GM03348 (cell line): ENCODE results near the gene ERGIC3.

ENCODE experiments used
- DNase-seq: peaks from one replicate; pipeline ENCODE4 v3.0.0; 2012; ENCODE audit warnings: low spot score

ERGIC3 gene

DNA sequence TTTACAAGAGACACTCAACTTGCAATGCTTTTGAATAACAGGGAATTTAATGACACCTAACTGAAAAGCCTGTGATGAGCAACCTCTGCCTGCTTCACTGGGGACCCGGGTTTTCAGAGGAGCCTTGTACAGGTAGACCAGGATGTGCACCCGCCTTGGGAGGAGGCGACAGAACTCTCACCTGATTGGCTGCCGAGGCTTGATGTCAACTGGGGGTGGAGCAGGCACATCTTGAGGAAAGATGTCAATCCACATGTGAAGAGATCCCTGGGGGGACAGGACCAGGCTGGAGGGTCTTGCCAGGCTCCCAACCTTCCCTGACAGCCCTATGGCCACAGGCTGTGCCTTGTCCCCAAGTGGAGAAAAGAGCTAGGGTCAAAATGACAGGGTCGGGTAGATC is 19.8 kb downstream of the ERGIC3 start:
- DNase-seq = no peak

DNA sequence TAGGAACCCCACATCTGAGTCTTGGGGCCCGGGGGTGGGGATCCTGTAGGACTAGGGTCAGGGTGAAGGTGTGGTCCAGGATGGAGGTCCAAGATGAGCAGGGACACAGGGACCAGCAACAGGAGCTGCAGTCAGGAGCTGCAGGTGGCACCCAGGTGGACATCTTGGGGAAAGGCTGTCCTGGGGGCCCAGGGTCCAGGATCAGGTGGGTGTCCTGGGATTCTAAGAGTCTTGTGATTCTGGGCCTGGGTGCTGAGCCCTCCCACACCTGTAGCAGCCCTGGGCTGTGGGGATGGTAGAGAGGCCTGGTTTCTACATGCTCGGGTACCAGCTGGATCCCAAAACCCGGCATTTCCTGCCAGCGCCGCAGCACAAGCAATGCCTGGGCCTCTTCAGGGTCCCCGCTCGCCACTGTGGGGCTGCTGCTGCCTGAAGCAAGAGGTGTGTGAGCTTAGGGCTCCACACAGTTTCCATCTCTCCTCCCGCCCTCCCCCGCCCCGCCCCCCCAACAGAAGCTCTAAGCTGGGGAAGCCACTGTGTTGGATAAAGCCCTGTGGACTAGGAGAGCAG is 20.7 kb downstream of the ERGIC3 start:
- no peak for DNase-seq

DNA sequence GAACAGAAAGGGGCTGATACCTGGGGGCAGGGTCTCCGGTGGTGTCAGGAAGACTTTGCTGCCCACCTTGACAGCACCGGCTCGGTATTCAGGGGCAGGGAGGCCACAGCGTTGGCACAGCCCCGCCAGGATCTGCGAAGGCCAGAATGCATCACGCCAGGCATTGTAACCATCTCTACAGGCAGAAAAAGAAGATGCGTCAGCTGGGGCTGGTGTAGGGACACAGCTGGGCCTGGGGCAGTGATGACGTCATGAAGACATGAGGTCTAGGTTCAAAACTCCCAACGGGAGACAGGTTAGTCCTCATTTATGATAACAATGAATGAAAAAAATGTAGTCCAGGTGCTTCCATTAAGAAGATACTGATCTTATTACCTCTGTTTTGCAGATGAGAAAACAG is 22.0 kb downstream of the ERGIC3 start:
- no peak for DNase-seq

DNA sequence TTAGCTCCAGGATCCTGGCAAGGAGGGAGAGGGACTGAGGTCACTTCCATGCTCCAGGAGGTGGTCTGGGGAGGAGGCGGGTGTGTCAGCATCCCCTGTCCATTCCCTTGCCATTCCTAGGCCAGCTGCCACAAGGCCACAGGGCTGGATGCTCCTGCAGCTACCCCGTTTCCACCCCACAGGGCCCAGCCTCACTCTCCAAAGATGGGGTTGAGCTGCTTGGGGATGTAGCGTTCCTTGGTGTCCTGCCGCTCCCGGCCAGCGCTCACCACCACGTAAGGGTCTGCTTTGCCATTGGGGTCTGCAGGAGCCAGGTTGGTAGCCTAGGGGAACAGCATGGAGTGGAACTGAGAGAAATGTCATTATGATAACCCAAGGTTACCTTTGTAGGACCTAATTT is 23.0 kb downstream of the ERGIC3 start:
- no peak for DNase-seq

DNA sequence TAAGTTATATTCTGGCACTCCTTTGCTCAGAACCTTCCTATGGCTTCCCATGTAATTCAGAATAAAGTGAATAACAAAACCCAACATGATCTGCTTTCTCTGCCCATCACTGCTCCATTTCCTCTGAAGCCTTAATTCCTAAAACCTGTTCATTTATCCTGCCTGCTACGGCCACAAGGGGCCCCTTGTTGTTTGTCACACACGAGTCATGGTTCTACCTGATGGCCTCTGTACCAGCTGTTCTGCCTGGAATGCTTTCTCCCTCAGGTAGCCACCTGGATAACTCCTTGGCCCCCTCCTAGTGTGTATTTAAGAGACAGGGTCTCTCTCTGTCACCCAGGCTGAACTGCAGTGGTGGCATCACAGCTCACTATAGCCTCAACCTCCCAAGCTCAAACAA is 26.8 kb downstream of the ERGIC3 start:
- no peak for DNase-seq

DNA sequence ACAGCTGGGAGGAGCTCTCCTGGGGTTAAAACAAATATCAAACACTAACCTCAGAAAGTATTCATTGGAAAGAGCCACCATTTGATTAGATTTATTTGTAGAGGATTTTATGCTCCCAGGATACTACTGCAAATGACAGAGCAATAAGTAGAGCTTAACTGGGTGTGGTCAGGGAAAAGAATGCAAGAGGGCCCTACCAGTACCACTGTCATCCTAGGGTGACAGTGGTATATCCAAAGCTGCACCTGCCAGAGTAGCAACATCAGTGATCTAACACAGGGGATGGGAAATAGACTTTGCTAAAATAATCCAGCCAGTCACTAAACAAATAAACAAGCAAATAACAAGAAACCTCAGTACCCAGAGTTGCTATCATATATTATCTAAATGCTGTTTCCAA is 29.7 kb downstream of the ERGIC3 start:
- no peak for DNase-seq

DNA sequence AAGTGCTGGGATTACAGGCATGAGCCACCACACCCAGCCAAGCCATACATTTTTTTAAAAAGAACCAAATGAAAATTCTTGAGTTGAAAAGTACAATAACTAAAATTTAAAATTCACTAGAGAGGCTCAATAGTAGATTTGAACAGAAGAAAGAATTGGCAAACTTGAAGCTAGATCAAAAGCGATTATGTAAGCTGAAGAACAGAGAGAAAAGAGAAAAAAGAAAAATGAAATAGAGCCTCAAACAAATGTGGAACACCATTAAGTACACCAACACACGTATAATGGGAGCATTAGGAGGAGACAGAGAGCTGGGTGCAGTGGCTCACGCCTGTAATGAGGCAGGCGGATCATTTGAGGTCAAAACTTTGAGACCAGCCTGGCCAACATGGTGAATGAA is 31.0 kb downstream of the ERGIC3 start:
- no peak for DNase-seq

DNA sequence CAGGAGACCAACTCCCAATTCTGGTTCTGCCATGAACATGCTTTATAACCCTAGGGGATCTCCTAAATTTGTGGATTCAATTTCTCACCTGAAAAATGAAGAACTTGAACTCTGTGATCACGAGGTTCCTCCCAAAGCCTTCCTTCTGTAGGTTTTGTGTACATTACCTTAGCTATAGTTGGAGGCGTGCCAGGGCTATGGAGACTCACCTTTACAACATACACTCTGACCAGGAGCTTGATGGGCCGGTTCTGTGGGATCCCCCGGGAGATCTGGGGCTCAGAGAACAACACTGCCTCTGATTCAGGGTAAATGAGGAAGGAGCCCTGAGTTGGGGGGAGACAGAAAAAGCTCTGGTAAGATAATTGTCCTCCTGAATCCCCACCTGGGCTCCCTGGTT is 34.1 kb downstream of the ERGIC3 start:
- no peak for DNase-seq

DNA sequence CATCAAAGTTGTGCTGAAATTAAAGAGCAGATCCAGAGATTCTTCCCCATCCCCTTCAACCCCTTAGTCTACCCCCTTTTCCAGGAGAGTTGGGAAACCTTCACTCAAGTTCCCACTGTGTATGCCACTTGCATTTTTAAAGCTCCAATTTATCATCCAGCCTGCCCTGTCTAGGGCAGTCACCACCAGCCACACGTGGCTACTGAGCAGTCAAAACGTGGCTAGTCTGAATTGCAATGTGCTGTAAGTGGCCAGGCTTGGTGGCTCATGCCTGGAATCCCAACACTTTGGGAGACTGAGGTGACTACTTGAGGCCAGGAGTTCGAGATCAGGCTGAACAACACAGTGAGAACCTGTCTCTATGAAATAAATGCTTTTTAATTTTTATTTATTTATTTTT is 34.9 kb downstream of the ERGIC3 start:
- DNase-seq = no peak

DNA sequence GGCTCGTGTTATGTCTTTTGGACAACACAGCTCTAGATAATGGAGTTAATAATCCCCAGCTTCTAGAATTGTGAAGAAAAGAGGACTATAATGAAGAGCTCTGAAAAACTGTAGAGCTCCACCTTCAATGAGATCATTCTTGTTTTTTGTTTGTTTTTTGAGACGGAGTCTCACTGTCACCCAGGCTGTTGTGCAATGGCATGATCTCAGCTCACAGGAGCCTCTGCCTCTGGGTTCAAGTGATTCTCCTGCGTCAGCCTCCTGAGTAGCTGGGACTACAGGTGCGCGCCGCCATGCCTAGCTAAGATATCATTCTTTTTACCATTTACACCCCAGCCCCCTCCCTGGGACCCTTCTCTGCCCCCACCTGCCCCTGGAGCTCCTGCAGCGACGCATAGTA is 36.6 kb downstream of the ERGIC3 start:
- DNase-seq = no peak

DNA sequence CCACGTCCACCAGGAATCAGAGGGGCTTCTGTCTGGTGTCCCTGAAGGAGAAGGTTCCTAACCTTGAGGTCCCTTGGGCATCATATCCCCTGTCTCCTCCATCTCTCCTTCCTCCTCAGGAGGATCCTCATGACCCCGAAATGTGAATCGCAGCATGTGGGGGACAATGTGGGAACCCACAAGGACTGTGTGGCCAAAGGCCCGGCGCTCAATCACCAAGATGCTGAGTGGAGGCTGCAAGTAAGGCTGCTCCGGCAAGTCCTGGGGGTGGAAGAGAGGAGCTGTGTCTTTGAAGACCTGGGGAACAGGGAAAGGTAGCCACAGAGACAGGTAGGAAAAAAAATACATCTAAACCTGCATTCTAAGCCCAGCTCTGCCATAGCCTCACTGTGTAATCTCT is 37.3 kb downstream of the ERGIC3 start:
- no peak for DNase-seq

DNA sequence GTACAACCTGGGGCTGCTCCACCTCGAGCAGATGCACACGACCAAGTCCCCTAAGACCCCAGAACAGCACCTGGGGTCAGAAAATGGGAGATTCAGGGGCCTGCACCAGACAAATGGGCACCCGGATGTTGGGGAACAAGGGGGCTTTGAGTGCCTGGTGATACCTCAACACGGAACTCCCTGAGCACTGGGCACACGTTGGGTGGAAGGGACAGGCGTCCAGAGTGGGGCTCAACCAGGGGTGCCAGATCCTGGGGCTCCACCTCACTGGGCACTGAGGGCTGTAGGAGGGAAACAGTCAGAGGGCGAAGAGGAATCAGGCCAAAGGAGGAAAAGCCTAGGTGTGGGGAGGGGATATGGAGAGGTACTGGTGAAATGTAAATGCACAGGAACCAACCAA is 40.3 kb downstream of the ERGIC3 start:
- DNase-seq = no peak

DNA sequence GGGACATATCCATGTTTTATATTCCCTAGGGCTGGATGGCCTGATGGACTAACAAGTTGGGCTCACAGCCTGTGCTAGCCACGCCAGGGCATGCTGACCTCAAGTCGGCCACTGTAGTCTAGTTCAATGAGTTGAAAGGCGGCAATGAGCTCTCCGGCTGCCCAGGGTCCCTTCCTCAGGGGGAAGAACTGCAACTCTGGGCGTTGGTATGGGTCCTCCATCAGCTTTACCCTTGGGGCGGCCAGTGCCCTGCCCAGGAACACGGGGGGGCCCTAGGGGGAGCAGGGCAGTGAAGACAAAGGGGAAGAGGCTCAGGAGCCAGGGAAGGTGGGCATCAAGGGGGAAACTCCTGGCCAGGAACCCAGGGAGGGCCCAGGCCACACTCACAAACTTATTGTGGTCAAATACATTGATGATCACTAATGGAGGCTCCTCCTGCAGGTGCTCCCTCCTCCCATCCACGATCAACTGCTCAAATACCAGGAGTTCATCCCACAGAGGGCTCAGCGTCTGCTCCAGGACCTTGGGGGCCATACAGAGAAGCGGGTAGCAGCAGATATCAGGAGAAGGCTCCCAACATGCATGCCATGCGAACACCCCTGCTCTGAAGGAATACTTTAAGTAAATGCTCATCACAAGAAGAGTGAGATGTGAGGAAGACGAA is 41.0 kb downstream of the ERGIC3 start:
- DNase-seq = no peak

DNA sequence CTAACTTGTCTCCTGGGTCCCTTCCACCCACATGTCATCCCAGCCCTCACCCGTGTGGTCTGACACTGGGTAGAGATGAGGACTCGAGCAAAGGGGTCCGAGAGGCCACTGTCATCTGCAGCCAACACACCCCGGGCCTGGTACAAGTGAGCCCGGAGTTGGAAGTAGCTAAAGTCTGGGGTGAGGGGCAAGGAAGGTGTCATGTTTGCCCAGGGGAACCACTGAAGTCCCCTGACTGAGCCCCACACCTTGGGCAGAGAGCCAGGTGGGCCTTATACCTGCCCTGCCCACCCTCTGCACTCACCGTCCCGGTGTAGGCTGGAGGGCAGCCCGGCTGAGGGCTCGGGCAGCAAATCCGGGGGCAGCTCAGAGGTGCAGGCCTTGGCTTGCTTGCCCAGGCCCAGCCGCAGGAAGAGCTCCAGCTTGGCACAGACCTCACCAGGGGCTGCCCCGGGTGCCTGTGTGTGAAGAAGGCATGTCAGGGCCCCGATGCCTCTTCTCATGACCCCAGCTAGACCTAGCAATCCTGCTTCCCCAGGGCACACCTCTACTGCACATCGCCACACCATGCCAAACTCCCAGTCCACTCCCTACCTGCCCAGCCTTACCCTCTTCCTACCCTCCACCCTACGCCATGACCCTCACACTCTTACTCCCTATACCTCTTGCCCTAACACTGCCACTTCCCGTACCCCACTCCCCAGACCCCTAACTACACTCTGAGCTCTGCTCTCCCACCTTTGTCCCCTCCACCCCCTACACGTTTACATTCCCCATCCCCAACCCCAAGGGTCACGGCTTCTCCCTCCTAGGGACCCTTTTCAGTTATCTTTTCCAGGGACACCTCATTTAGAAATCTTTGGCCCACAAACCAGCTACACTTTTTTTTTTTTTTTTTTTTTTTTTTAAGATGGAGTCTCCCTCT is 42.0 kb downstream of the ERGIC3 start:
- no peak for DNase-seq

DNA sequence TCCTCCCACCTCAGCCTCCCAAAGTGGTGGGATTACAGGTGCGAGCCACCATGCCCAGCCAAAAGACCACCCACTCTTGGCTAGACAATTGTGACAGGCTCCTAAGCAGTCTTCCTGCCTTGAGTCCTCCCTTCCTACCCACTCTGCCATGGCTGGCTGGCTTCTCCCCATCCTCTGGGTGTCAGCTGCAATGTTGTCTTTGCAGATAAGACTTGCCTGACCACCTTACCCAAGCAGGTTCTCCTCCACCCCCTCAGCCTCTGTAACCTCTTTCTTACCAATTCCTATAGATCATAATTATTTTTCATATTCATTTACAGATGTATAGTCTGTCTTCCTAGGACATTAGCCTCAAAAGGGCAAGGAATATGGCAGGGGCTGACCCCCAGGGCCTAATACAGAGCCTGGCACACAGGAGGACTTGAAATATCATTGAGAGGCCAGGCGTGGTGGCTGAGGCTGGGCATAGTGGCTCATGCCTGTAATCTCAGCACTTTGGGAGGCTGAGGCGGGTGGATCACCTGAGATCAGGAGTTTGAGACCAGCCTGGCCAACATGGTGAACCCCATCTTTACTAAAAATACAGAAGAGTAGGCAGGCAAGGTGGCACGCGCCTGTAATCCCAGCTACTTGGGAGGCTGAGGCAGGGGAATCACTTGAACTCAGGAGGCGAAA is 45.0 kb downstream of the ERGIC3 start:
- peak; percentile 1 for DNase-seq

DNA sequence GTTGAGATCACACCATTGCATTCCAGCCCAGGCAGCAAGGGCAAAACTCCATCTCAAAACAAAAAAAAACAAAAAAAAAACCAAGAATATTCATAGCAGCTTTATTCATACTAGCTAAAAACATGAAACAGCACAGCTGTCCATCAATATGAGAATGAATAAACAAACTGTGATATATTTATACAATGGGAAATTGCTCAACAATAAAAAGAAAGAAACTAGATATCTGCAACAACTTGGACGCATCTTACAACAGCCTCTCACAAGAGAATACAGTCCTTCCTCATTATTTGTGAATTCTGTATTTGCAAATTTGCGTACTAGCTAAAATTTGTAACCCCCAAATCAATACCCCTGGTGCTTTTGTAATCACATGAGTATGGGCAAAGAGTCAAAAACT is 45.6 kb downstream of the ERGIC3 start:
- no peak for DNase-seq

DNA sequence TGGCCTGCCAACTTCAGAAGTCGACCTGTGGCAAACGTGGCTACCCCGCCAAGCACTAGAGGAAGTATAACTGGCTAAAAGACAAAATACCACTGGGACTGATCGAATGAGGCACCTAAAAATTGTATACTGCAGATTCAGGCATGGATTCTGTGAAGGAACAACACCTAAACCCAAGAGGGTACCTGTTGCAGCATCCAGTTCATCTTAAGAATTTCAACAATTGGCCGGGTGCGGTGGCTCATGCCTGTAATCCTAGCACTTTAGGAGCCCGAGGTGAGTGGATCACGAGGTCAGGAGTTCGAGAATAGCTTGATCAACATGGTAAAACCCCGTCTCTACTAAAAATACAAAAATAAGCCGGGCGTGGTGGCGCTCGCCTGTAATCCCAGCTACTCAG is 46.5 kb downstream of the ERGIC3 start:
- DNase-seq = no peak

DNA sequence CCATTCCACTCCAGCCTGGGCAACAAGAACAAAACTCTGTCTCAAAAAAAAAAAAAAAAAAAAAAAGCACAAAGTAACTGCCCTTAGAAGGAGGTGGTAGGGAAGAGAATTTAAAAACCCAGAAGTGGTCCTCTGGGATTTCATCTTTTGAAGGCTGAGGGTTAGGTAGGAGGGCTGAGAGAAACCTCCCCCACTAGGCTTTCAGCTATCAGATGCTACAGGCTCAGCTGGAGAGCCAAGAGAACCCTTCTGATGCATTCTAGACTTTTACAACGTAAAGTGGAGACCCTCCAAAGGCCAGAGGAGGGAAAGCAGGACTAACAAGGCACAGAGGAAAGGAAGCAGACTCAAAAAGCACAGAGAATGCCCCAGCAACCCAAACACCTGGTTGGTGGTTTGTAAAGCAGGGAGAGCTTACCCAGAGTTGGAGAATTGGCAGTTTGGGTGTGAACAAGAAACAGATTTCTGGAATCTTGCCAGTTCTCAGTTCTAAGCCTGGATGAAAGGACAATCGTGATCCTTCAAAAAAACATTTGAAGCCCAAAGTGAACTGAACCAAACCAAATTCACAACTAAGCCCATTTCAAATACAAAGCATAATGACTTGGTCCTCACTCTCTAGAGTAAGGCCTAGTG is 50.6 kb downstream of the ERGIC3 start:
- DNase-seq = no peak

DNA sequence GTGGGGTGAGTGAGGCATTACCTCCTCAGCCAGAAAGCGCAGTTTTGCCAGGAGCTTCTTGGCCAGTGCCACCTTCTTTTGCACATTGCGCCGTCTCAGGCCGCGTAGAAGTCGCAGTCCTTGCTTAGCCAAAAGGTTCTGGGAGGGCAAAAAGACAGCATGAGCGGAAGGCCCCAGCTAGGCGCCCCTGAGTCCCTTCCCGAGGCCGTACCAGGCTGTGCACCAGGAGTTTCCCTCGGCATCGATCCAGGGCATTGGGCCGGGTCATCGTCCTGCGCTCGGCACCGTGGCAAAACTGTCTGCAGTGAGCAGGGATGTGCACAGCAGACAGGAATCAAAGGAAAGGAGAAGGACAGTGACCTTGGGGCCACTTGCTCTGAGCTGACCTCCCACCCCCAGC is 53.6 kb downstream of the ERGIC3 start:
- no peak for DNase-seq

DNA sequence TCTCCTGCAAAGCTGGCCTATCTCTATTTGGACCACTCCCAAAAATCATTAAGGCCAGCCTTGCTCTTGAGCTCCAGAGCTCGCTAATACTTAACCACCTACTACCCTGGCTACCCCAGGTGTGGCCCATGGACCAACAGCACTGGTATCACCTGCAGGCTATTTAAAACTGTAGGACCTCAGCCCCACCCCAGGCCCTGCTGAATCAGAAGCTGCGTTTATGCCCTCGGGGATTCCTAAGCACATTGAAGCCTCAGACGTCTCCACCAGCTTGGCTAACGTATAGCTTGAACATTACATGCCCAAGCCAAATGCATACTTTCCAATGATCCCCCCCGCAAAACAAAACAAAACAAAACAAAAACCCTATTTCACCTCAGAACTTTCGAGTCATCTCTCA is 54.0 kb downstream of the ERGIC3 start:
- peak; percentile 0 for DNase-seq

DNA sequence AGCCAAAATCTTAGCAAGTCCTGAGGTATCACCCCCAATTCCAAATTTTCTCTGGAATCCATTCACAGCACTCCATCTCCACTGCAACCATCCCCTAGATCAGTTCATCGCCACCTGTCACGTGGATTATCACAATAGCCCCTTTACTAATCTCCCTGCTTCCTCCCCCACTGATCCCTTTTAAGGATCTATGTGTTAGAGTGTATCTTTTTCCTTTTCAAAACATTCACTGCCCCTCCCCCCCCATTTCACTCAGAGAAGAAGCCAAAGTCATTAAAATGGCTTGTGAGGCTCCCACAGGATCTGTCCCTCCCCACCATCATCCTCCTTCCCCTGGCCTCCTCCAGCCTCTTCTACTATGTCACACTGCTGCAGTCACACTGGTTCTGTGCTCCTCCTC is 55.3 kb downstream of the ERGIC3 start:
- DNase-seq = no peak

DNA sequence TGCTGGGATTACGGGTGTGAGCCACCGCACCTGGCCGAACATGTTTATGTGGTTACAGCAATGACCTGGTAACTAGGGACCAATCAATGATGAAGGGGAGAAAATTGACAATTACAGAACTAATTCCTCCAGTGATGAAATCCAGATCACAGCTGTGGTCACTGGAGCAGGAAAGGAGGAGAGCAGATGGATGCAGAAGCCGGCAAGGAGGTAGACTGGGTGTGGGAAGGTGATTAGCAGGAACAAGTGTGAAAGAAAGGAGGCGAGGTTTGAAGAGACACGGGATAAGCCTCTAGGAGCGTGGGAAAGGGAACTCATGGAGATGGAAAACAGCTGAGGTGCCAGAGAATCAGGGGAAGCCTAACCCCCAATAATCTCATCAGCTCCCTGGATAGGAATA is 56.6 kb downstream of the ERGIC3 start:
- peak; percentile 2 for DNase-seq
